Epithelial cell of proximal tubule (primary cell): ENCODE measurements around the gene KCNQ1. TPM values are rescaled to one million over a fixed set of nuclear protein-coding genes. Genes with fewer than 3 reads are reported as not detected.

Source experiments
- DNase-seq: peaks from one replicate; pipeline ENCODE4 v3.0.0-alpha.2; 2011; ENCODE audit warnings: low read depth
- H3K4me3 ChIP-seq: 2 replicates; pipeline ENCODE4 v1.5.1; 2011; ENCODE audit warnings: low read depth, mild to moderate bottlenecking, low read length
- total RNA-seq: library from RNA; depleted of rRNA; stranded (reverse); fragments of >200 nt; gene quantifications from 2 replicates; pipeline ENCODE4 v1.2.3, GENCODE V29; 2015
- TF ChIP-seq, protein P1 (sequence below): conservative IDR thresholded peaks from 2 replicates; pipeline ENCODE4 v1.5.1; 2012; ENCODE audit warnings: low read depth, mild to moderate bottlenecking, low read length

The KCNQ1 gene
- total RNA-seq, 1 donor from 2014 or later = 0.46 TPM

DNA sequence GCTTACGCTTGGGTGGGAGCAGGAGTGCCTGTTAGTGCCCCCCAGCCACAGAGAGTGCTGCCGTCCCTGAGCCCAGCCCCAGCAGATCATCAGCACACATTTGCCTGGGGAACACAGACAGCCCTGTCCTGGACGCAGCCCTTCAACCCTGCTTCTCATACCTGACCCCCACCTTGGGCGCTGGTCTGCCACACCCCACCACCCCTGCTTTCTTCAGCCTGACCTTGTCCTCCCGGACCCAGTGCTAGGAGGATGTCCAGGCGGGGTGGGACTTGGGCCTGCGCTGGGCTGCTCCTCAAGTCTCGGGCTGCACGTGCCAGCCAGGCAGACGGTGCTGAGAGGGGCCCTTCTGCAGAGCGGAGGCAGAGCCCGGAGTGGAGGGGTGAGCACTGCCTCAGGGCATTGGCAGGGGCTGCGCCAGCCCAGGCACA is 135.8 kb downstream of the KCNQ1 start:
- TF ChIP-seq, protein P1, sequence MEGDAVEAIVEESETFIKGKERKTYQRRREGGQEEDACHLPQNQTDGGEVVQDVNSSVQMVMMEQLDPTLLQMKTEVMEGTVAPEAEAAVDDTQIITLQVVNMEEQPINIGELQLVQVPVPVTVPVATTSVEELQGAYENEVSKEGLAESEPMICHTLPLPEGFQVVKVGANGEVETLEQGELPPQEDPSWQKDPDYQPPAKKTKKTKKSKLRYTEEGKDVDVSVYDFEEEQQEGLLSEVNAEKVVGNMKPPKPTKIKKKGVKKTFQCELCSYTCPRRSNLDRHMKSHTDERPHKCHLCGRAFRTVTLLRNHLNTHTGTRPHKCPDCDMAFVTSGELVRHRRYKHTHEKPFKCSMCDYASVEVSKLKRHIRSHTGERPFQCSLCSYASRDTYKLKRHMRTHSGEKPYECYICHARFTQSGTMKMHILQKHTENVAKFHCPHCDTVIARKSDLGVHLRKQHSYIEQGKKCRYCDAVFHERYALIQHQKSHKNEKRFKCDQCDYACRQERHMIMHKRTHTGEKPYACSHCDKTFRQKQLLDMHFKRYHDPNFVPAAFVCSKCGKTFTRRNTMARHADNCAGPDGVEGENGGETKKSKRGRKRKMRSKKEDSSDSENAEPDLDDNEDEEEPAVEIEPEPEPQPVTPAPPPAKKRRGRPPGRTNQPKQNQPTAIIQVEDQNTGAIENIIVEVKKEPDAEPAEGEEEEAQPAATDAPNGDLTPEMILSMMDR = no peak
- no peak for DNase-seq
- H3K4me3 ChIP-seq = no peak overlapping the region

GRCh38 chr11:2581151-2581930 is 136.5 kb downstream of the KCNQ1 start:
- TF ChIP-seq, protein P1 = no peak
- H3K4me3 ChIP-seq = no peak overlapping the region
- DNase-seq = no peak

- no peak overlapping the region for H3K4me3 ChIP-seq
- TF ChIP-seq, protein P1 = no peak
- DNase-seq = no peak
Observed at GRCh38 chr11:2581931-2582350, 137.1 kb downstream of the KCNQ1 start.

GRCh38 chr11:2582351-2582945 is 137.6 kb downstream of the KCNQ1 start:
- H3K4me3 ChIP-seq = no peak overlapping the region
- no peak for DNase-seq
- TF ChIP-seq, protein P1 = no peak

DNA sequence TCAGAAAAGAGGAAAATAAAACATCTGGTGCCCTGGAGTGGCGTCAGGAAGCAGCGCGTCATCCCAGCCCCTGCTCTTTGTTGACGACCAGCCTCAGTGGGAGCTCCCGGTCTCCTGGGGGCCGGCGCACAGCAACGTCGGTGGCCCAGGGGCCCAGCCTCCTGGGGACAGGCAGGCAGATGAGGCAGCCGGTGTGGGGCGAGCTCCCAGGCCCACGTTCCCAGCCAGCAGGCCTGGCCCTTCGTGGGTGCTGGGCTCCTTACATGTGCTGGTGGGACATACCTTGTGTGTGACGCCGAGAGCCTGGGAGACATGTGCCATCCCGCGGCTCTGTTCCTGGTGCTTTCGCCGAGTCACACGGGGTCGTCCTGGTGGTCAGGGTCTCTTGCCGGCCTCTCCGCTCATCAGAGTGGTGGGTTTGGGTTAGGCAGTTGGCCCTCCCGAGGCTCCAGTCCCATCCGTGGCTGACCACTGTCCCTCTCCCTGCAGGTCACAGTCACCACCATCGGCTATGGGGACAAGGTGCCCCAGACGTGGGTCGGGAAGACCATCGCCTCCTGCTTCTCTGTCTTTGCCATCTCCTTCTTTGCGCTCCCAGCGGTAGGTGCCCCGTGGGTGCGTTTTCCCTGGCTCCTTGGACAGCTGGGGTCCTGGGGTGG is 138.3 kb downstream of the KCNQ1 start:
- TF ChIP-seq, protein P1 = no peak
- no peak overlapping the region for H3K4me3 ChIP-seq
- no peak for DNase-seq

DNA sequence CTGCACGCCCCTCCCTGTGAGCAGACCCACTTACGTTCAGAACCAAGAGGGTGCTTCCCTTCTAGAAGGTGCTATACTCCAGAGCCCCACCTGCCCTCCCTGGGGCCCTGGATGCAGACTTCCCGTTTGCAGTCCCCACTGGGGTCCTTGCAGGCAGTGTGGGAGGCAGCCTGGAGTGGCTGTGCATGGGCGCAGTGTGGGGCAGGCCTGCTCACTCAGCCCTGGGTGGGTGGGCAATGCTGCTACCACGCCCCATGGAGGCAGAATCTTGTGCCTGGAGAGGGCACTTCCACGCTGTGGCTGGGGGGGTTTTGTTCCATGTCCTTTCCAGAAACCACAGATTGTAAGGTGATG is 138.8 kb downstream of the KCNQ1 start:
- H3K4me3 ChIP-seq = no peak overlapping the region
- no peak for DNase-seq
- TF ChIP-seq, protein P1 = no peak
